ENCODE results near the gene RHO.

RHO gene

GRCh38 chr3:129581623-129582022 is 53.2 kb downstream of the RHO start:
- no peak for DNase-seq (ENCODE audit: low read depth)
- H3K4me3 ChIP-seq (ENCODE audit: low read depth, low read length): no peak overlapping the region
- TF ChIP-seq CTCF (IDR thresholded peaks at IDR 0.05; ENCODE audit: control insufficient read depth, extremely low read depth, insufficient read depth): no peak

GRCh38 chr3:129582799-129583198 is 54.4 kb downstream of the RHO start:
- no peak for TF ChIP-seq CTCF (IDR thresholded peaks at IDR 0.05; ENCODE audit: control insufficient read depth, extremely low read depth, insufficient read depth)
- no peak for DNase-seq (ENCODE audit: low read depth)
- no peak overlapping the region for H3K4me3 ChIP-seq (ENCODE audit: low read depth, low read length)

- no peak for DNase-seq (ENCODE audit: low read depth)
- H3K4me3 ChIP-seq (ENCODE audit: low read depth, low read length): no peak overlapping the region
- no peak for TF ChIP-seq CTCF (IDR thresholded peaks at IDR 0.05; ENCODE audit: control insufficient read depth, extremely low read depth, insufficient read depth)
These were observed 54.9 kb downstream of the RHO start for GRCh38 chr3:129583289-129583688.

- no peak overlapping the region for H3K4me3 ChIP-seq (ENCODE audit: low read depth, low read length)
- no peak for TF ChIP-seq CTCF (IDR thresholded peaks at IDR 0.05; ENCODE audit: control insufficient read depth, extremely low read depth, insufficient read depth)
- DNase-seq (ENCODE audit: low read depth): no peak
These were observed 56.2 kb downstream of the RHO start for GRCh38 chr3:129584631-129585030.

Measured in LNCaP clone FGC (cell line).